Measurements from ENCODE around the gene POU2F1. TPM values are rescaled to one million over a fixed set of nuclear protein-coding genes. Genes with fewer than 3 reads are reported as not detected.

The POU2F1 gene
- total RNA-seq, 4 donors from 2014 or later, result 8.7 to 34.0 (median 9.6) TPM

DNA sequence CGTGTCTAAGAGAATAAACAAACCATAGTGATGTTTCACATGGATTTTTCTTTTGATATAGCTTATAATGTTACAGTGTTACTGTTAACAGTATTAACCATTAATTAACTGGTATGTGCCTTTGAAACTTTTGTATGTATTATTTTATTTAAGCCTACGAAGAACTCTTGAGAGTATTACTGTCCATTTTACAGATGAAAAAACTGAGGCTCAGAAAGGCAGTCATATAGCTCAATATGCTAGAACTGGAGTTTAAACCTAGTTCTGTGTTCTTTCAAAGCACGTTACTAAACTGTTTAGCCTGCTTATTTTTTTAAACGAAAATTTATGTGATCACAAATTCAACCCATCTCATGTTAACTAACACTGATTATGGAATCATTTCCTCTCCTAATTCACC, 83.5 kb downstream of the POU2F1 start:
- intact Hi-C loops (cut with DNase I; ENCODE audit: low total_unique reads), result no loop called here
- H3K4me3 ChIP-seq (ENCODE audit: low read depth, poor library complexity, severe bottlenecking), result no peak overlapping the region
- TF ChIP-seq, protein P1, sequence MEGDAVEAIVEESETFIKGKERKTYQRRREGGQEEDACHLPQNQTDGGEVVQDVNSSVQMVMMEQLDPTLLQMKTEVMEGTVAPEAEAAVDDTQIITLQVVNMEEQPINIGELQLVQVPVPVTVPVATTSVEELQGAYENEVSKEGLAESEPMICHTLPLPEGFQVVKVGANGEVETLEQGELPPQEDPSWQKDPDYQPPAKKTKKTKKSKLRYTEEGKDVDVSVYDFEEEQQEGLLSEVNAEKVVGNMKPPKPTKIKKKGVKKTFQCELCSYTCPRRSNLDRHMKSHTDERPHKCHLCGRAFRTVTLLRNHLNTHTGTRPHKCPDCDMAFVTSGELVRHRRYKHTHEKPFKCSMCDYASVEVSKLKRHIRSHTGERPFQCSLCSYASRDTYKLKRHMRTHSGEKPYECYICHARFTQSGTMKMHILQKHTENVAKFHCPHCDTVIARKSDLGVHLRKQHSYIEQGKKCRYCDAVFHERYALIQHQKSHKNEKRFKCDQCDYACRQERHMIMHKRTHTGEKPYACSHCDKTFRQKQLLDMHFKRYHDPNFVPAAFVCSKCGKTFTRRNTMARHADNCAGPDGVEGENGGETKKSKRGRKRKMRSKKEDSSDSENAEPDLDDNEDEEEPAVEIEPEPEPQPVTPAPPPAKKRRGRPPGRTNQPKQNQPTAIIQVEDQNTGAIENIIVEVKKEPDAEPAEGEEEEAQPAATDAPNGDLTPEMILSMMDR (IDR thresholded peaks at IDR 0.05), result no peak
- no peak for TF ChIP-seq POLR2A (IDR thresholded peaks at IDR 0.05)
- no peak for DNase-seq (ENCODE audit: low spot score in 2 of 2)
- 95 to 97% methylated on average over 4 of the region's 4 CpGs for WGBS, 2 donors

DNA sequence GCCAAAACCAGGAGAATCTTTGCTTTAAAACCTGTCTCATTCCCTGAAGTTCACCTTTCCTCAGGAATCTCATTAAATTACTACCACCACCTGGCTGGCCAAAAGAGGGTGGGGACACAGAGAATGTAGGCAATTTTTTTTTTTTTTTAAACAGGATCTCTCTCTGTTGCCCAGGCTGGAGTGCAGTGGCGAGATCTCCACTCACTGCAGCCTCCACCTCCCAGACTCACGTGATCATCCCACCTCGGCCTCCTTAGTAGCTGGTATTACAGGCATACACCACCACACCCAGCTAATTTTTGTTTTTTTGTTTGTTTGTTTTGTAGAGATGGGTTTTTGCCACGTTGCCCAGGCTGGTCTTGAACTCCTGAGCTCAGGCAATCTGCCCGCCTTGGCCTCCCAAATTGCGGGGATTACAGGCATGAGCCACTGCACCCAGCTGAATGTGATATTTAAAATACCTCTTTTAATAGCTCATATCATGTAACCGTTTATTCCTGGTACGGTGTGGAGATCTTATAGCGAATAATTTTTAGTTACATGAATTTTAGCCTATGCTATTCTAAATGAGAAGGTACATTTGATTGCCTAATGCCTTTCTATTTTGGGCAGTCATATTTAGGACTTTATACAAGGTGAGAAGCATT, 84.5 kb downstream of the POU2F1 start:
- no peak for DNase-seq (ENCODE audit: low spot score in 2 of 2)
- TF ChIP-seq POLR2A (IDR thresholded peaks at IDR 0.05), result no peak
- TF ChIP-seq, protein P1 (IDR thresholded peaks at IDR 0.05), result no peak
- H3K4me3 ChIP-seq (ENCODE audit: low read depth, poor library complexity, severe bottlenecking), result no peak overlapping the region
- WGBS, 2 donors, result 91% methylated on average over 9 of the region's 9 CpGs
- intact Hi-C loops (cut with DNase I; ENCODE audit: low total_unique reads), result no loop called here

DNA sequence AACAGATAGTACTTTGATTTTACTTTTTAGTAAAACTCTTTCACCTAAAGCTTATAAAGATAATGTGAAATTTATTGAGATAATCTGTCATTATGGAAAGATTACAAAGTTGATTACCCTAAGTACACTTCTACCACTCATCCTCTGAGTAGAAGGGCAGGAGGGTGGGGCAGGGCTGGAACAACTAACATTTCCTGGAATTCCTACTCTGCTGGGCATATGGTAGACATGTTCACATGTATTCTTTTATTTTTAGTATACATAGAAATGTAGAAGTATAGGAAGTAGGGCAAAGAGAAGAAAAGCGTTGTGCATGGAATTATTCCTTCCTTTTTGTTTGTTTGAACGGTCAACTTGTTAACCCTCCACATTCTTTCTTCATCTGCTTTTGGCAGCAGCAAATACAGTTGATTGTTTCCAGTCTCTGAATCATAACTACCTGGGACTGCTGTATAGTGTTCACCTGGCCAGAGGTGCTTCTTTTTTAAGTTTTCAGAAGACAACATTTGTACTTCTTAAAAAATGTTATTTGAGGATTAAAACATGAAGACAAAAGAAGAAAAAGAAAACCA, 85.1 kb downstream of the POU2F1 start:
- no peak overlapping the region for H3K4me3 ChIP-seq (ENCODE audit: low read depth, poor library complexity, severe bottlenecking)
- no peak for DNase-seq (ENCODE audit: low spot score in 2 of 2)
- intact Hi-C loops (cut with DNase I; ENCODE audit: low total_unique reads), result no loop called here
- no peak for TF ChIP-seq POLR2A (IDR thresholded peaks at IDR 0.05)
- TF ChIP-seq, protein P1 (IDR thresholded peaks at IDR 0.05), result no peak
- whole genome bisulfite sequencing, 2 donors, result 35% methylated on average over 2 of the region's 2 CpGs

DNA sequence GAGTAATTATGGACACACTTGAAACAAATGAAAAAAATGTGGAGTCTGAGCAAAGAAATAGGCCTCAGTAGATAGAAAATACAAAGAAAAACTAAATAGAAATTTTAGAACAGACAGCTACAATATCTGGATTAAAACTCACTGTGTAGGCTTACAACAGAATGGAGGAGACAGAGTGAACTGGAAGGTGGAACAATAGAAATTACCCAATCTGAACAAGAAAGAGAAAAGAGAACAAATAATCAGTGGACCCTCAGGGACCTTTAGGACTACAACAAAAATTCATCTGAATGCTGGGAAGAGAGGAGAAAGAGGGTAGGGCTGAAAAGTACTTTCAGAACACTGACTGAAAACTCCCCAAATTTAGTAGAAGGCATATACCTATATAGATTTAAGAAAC, 90.0 kb downstream of the POU2F1 start:
- TF ChIP-seq, protein P1 (IDR thresholded peaks at IDR 0.05), result no peak
- no peak for TF ChIP-seq POLR2A (IDR thresholded peaks at IDR 0.05)
- no peak for DNase-seq (ENCODE audit: low spot score in 2 of 2)
- intact Hi-C loops (cut with DNase I; ENCODE audit: low total_unique reads), result loop anchor here (5.0 kb wide), 1 partner anchor 752 kb away; no protein-coding TSS in a partner anchor
- no peak overlapping the region for H3K4me3 ChIP-seq (ENCODE audit: low read depth, poor library complexity, severe bottlenecking)

DNA sequence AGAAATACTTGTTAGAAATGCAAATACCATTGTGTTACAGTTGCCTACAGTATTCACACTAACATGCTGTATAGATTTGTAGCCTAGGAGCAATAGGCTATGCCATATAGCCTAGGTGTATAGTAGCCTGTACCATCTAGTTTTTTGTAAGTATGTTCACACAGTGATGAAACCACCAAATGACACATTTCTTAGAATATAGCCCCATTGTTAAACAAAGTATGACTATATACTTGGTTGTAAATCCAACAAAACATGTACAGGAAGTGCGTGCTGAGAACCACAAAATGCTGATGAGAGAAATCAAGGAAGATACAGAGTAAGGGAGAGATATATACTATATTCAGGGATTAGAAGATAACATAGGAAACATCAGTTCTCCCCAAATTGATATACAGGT, 92.2 kb downstream of the POU2F1 start:
- intact Hi-C loops (cut with DNase I; ENCODE audit: low total_unique reads), result loop anchor here (5.0 kb wide), 1 partner anchor 749 kb away; no protein-coding TSS in a partner anchor
- no peak for DNase-seq (ENCODE audit: low spot score in 2 of 2)
- TF ChIP-seq, protein P1 (IDR thresholded peaks at IDR 0.05), result no peak
- no peak overlapping the region for H3K4me3 ChIP-seq (ENCODE audit: low read depth, poor library complexity, severe bottlenecking)
- 86 to 98% methylated on average over 1 of the region's 1 CpG for WGBS, 2 donors

Data from lower leg skin (tissue), 4 donors.